Pancreas (tissue), 10 donors: Measurements from ENCODE around the gene RXRA. TPM values are rescaled to one million over a fixed set of nuclear protein-coding genes. Genes with fewer than 3 reads are reported as not detected.

ENCODE experiments used
- ATAC-seq, 4 donors: fragments of 200-7000 bp; cut with Tn5 transposase; one replicate each; pipeline versions ENCODE4 v1.8.0 to v1.9.1; 2020; ENCODE audit warnings: mild to moderate bottlenecking in 4 of 4, moderate library complexity in 4 of 4
- DNase-seq, 6 donors: peaks; one replicate each; pipeline ENCODE4 v3.0.0-alpha.2; 2020
- FAIRE-seq: peaks from 2 replicates; lab custom pipeline; 2012; peaks lifted over from hg19 to GRCh38; lab: Jason Lieb, UNC
- H3K27ac ChIP-seq, 4 donors: fragments of 200-600 bp; sonication (generic); 1 replicate in 3 of 4; 2 replicates in 1 of 4; pipeline versions ENCODE4 v1.5.0 to v1.8.0; 2020
- H3K27me3 ChIP-seq, 4 donors: fragments of 200-600 bp; one replicate each; pipeline ENCODE4 v1.8.0; 2021
- H3K36me3 ChIP-seq, 3 donors: fragments of 200-600 bp; sonication (generic) in 1 of 3; one replicate each; pipeline versions ENCODE4 v1.5.0 to v1.8.0; 2020 to 2021
- H3K4me1 ChIP-seq, 3 donors: fragments of 200-600 bp; one replicate each; pipeline ENCODE4 v1.8.0; 2021
- H3K4me3 ChIP-seq, 4 donors: fragments of 200-600 bp; sonication (generic) in 2 of 4; one replicate each; pipeline versions ENCODE4 v1.5.0 to v1.8.0; 2020 to 2021
- H3K9me3 ChIP-seq, 4 donors: fragments of 200-600 bp; one replicate each; pipeline ENCODE4 v1.8.0; 2021
- CTCF ChIP-seq, 4 donors: fragments of 200-600 bp; sonication (generic) in 3 of 4; IDR thresholded peaks; one replicate each; pipeline versions ENCODE4 v1.5.0 to v1.8.0; 2021; ENCODE audit warnings: antibody characterized with exemption in 4 of 4
- whole genome bisulfite sequencing, 2 donors: extraction: QIAGEN DNeasy Blood & Tissue Kit; methylation state at CpG; one replicate each; pipeline ENCODE4 v1.1.7; 2013; 5-methylcytosine and 5-hydroxymethylcytosine counted together
- intact Hi-C, 3 donors: fragments of 100-400 bp; cut with DNase I; formaldehyde crosslinking; loops; one replicate each; pipeline versions ENCODE4 v1.11.1 to v1.14.2; 2022
- polyA plus RNA-seq, 2 donors: library from polyadenylated mRNA; stranded (reverse); fragments of 200-250 nt; gene quantifications; one replicate each; pipeline ENCODE4 v1.2.3, GENCODE V29; 2013
- total RNA-seq, 6 donors: library from RNA; stranded (reverse); fragmentation: NEBNext Ultra II Directional in 4 of 6; extraction: Animal tissue kit (Norgen Biotek cat#: 25700) in 4 of 6; gene quantifications; one replicate each; pipeline versions ENCODE4 v1.2.1 to v1.2.4, GENCODE V29; 2021 to 2023
- donor health status: healthy with polysubstance abuse.
- donor health status: DM: no; HTN: no; CAD: no; lungs with moderate emphysema.
- donor health status: DM: no; HTN: no; CAD: no.
- donor health status: control.
- donor health status: control.
- donor health status: Bipolar disorder and iron deficiency.
- donor health status: DM: yes; HTN: yes; CAD: no.
- donor health status: DM: no; HTN: no; CAD: no.
- donor health status: DM: no; HTN: no; CAD: no.
- donor health status: DM: yes; HTN: yes; CAD: no.

Gene RXRA
- total and polyA plus RNA-seq, 8 donors = 20.2 to 35.1 (median 22.9) TPM

- no peak overlapping the region for H3K4me3 ChIP-seq
- TF ChIP-seq CTCF (IDR thresholded peaks at IDR 0.05) = no peak
- H3K27ac ChIP-seq = peak overlapping the region; percentile 66 to 78 (median 70)
- no peaks in the 10 kb centered on the region for H3K36me3 ChIP-seq
- 37 to 38% methylated on average over 17 to 23 of the region's 23 CpGs for WGBS, 2 donors
- FAIRE-seq (no peak), DNase-seq (peak in 5 of 6 donors; percentile 53 to 88 (median 77)), ATAC-seq (peak; percentile 66 to 78 (median 73))
- H3K27me3 ChIP-seq = no peaks in the 10 kb centered on the region
- H3K9me3 ChIP-seq = no peaks in the 10 kb centered on the region
- H3K4me1 ChIP-seq = no peaks in the 10 kb centered on the region
- intact Hi-C loops = no loop called here
These were observed 43.1 kb upstream of the RXRA start for GRCh38 chr9:134283111-134283515.

- Histone ChIP-seq H3K27ac (peak overlapping the region; percentile 66 to 78 (median 70)), H3K9me3 (no peaks in the 10 kb centered on the region), H3K27me3 (no peaks in the 10 kb centered on the region), H3K4me1 (no peaks in the 10 kb centered on the region), H3K4me3 (no peak overlapping the region), H3K36me3 (no peaks in the 10 kb centered on the region)
- DNase-seq (no peak), FAIRE-seq (no peak), ATAC-seq (peak in 1 of 4 donors; percentile 3)
- 56 to 61% methylated on average over 15 of the region's 15 CpGs for WGBS, 2 donors
- intact Hi-C loops = no loop called here
- TF ChIP-seq CTCF (IDR thresholded peaks at IDR 0.05) = no peak
These were observed 42.5 kb upstream of the RXRA start for GRCh38 chr9:134283692-134284265.

GRCh38 chr9:134284273-134284672 lies 42.0 kb upstream of the RXRA start:
- H3K9me3 ChIP-seq = no peaks in the 10 kb centered on the region

GRCh38 chr9:134284741-134285140 lies 41.5 kb upstream of the RXRA start:
- Histone ChIP-seq H3K4me1 (no peaks in the 10 kb centered on the region), H3K4me3 (no peak overlapping the region), H3K27ac (peak overlapping the region in 3 of 4 donors; percentile 66 to 73 (median 67)), H3K9me3 (no peaks in the 10 kb centered on the region), H3K27me3 (no peaks in the 10 kb centered on the region), H3K36me3 (no peaks in the 10 kb centered on the region)
- 59 to 66% methylated on average over 12 of the region's 12 CpGs for WGBS, 2 donors
- DNase-seq (peak in 1 of 6 donors; percentile 51), FAIRE-seq (no peak), ATAC-seq (no peak)
- TF ChIP-seq CTCF (IDR thresholded peaks at IDR 0.05) = no peak
- intact Hi-C loops = no loop called here

More at GRCh38 chr9:134284273-134284672, 42.0 kb upstream of the RXRA start:
- Histone ChIP-seq H3K27me3 (no peaks in the 10 kb centered on the region), H3K27ac (peak overlapping the region; percentile 66 to 78 (median 70)), H3K4me1 (no peaks in the 10 kb centered on the region), H3K36me3 (no peaks in the 10 kb centered on the region), H3K4me3 (no peak overlapping the region)
- ATAC-seq (peak; percentile 64 to 76 (median 72)), FAIRE-seq (no peak), DNase-seq (peak in 4 of 6 donors; percentile 45 to 79 (median 72))
- WGBS, 2 donors = 55 to 60% methylated on average over 9 of the region's 9 CpGs
- no peak for TF ChIP-seq CTCF (IDR thresholded peaks at IDR 0.05)
- intact Hi-C loops = no loop called here

- H3K27me3 ChIP-seq = no peaks in the 10 kb centered on the region
- intact Hi-C loops = no loop called here
- TF ChIP-seq CTCF (IDR thresholded peaks at IDR 0.05) = no peak
- no peaks in the 10 kb centered on the region for H3K4me1 ChIP-seq
- no peak for ATAC-seq
- H3K9me3 ChIP-seq = no peaks in the 10 kb centered on the region
- WGBS, 2 donors = 78 to 82% methylated on average over 15 of the region's 15 CpGs
- FAIRE-seq = no peak
- no peak overlapping the region for H3K27ac ChIP-seq
- no peak overlapping the region for H3K4me3 ChIP-seq
- DNase-seq = no peak
- H3K36me3 ChIP-seq = no peaks in the 10 kb centered on the region
These were observed 40.9 kb upstream of the RXRA start for GRCh38 chr9:134285215-134285845.
